NAMALWA (cell line): ENCODE results near the gene DOK5.
"Not testable (repeated sequence)": the region's sequence is repeated elsewhere in the genome, so short reads cannot be mapped to it uniquely, and the experiment has no call there.

ENCODE experiments used
- DNase-seq: peaks from one replicate; pipeline ENCODE4 v3.0.0-alpha.2; 2015; ENCODE audit warnings: low spot score

Gene DOK5

DNA sequence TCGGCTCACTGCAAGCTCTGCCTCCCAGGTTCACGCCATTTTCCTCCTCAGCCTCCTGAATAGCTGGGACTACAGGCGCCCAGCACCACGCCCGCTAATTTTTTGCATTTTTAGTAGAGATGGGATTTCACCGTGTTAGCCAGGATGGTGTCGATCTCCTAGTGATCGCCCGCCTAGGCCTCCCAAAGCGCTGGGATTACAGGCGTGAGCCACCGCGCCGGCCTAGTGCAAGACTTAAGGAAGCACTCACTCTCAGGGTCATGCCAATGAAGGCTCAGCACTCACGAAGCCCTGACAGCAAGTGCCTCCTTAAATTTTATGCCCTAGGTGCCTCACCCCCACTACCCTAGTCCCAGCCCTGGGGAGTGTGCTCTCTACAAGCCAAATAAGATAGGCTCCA lies 4.7 kb upstream of the DOK5 start:
- no peak for DNase-seq

DNA sequence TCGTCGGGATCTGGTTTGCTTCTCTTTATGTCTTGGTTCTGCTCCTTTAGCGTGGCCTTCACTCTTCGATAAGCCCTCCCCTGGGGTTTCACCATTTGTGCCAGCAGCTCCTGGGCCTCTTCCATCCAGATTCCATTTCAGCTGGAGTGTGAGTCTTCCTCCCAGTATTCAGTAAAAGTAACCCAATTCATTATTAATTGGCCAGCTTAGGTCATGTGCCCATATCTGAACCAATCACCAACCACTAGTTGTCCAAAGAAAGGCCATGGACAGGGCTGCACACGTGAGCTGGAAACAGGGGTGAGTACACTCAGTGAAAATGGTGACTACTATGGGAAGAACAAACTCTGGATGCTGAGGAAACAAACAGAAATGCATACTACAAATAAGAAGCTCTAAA lies 2.8 kb upstream of the DOK5 start:
- no peak for DNase-seq

DNA sequence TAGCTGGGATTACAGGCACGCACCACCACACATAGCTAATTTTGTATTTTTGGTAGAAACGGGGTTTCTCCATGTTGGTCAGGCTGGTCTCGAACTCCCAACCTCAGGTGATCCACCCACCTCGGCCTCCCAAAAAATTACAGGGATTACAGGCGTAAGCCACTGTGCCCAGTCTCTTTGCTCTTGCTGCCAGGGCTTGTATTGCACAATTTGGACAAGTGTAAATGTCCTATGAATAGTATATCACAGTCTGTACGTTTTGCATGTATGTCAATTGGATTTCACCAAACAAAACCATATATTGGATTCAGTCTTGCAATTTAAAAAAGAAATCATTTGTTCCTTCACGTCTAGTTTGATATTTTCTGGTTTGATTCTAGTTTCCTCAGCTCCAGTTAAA lies 2.1 kb upstream of the DOK5 start:
- no peak for DNase-seq

DNA sequence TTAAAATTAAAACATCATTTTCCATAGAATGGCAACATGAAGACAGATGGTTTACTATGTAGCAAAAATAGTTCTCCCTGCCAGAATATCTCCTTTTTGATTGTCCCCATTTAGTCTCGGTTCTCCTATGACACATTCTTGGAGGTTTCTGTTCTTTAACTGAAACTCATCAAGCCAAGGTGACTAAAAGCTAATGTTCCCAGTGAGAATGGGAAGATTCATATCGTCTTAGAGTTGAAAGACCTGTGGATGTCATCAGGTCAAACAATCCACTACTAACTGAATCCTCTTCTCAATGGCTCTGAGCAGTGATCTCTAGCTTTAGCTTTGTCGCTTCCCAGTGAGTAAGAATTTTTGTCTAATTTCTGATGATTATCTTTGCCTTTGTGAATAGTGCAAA lies 1.3 kb upstream of the DOK5 start:
- no peak for DNase-seq

DNA sequence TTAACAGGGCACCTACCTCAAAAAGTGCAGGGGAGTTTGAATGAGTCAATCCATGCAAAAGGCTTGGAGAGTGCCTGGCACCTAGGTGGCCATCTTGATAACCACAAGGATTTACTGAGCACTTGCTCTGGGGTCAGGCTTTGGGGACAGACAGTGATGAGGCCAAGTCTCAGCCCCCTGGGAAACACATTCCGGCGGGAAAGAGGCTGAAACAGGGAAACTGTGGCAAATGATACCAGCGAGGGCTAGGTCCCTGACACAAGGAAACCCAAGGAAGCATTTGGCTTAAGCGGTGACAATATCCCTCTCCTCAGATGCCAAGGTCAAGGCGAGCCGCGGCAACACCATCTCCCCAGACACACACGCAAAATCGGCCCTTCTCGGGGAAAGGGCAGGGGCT lies 527 bp upstream of the DOK5 start:
- DNase-seq = no peak

DNA sequence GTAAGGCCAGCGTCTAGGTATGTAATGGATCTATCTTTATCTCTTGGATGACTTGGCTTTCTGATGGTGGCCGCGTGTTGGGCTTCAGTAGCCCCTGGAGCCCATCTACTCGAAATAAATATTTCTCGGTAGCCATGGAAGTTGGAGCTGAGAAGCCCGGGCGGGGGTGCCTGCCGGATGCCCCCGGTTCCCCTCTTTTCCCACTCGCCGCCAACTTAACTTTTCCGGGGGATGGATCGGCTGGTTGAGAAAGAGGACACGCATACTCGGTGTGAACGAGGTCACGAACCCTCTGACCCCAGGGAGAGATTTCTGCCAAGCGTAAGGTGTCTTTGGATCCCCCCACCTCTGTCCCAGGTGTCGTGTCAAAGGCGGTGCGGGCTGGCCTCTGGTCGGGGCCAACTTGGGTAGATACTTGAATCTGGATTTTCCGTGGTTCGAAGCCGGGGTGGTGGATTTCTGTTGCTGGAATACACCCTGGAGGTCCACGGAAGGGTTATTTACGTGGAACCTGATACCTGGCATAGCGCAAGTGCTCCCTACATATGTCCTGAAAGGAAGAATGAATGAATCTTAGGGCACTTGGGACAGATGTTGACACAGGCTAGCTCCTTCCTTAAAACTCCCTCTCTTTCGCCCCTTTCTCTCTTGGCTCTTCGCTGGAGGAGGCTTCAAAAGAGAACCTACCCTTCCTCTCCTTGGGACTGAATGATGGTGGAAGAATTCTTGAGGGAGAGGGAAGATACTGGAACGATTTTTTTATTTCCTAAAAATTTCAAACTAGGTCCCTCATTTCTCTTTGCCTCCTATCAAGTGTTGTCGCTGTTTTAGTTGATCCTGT lies 996 bp downstream of the DOK5 start:
- no peak for DNase-seq

DNA sequence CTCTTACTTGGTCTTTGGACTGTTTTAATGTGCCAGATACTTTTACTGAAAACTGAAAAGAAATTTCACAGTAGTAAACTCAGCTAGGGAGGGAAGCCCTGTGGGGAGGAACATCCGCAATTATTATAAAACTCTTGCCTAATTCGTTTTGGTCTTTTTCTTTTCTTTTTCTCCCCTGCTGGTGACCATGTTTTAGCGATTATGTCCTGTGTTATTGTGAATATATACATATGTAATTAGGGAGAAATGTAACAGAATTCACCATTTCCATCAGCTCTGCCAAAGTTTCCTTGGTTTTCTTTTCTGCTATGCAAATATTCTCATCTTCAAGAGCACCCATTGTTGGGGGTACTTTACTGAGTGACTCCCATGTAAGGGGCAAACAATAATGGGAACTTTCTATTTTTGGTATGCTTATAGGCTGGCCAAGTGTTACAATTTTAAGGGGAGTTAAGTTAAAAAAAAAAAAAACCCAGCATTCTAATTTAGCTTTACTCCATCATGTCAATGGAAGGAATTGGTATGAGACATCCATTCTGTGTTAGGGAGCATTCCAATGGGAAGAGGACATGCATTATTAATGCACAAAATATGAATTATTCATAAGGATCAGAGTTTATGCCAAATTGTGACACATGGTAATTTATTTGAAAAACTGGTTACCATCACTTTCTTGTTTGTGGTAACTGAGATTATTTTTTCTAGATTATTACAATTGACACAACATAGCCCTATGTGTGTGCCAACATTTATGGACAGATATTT lies 2.0 kb downstream of the DOK5 start:
- DNase-seq = no peak

DNA sequence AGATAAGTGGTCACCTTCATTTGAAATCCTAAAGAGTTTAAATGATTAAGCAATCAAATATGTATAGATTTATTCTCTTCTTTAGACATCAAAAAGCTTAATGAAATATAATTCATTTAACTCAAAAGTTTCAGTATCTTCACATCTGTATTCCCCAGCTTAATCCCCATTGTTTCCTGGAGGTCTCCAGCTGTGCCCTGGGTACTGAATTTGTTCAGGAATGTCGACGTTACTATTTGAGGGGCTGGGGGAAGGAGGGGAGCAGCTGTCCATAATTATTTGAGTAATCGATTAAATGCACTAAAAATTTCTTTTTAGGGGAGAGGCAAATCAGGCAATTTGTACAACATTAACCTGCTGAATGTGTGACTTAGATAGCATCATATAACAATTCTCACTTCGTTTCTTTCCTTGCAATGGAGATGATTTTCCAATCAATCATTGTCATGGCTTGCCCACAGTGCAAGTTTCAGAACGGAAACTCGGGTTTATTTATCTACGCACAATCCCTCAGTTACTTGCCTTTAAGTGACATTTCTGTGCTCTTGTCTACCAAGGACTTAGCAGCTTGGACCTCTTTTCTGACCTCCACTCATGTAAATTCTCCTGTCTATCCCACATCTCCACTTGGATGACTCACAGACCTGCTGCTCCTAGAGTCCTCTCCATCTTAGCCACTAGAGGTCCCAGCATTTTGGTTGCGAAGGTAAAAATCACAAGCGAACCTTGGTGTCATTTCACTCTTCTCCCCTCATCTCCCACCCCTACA lies 3.9 kb downstream of the DOK5 start:
- DNase-seq = peak; percentile 4

DNA sequence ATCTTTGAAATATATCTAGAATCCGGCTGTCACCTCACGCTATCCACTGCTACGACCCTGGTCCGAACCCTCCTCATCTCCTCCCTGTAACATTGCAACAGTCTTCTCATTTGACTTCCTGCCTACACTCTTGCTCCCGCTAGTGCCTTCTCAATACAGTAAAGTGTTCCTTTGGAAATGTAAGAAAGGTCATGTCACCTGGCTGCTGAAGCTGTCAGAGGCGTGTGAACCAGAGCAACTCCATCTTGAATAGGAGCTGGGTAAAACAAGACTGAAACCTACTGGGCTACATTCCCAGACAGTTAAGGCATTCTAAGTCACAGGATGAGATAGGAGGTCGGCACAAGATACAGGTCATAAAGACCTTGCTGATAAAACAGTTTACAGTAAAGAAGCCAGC lies 4.5 kb downstream of the DOK5 start:
- not testable (repeated sequence) for DNase-seq

DNA sequence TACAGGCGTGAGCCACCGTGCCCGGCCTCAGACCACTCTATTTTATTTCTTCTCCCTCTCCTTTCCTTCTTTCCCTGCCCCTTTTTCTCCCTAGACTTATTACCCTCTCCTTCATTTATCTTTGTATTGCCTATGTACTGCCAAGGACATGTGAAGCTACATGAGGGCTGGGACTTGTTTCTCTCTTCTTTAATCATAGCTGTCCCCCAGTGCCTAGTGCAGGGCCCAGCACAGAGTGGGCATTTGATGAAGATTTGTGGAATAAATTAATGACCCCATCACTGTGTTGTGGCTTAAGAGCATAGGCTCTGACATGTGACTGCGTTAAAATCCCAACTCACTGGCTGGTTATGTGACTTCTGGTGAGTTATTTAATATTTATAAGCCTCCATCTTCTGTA lies 6.0 kb downstream of the DOK5 start:
- no peak for DNase-seq

DNA sequence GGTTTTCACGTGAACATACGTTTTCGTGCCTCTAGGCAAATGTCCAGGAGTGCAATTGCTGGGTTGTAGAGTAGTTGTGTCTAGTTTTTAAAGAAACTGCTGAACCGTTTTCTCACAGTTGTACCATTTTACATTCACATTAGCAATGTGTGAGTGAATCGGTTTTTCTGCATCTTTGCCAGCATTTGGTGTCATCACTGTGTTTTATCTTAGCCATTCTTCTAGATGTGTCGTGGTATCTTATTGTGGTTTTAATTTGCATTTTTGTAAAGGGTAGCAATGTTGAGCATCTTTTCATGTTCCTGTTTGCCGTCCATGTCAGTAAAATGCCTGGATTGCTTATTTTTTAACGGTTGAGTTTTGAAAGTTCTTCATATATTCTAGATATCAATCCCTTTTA lies 10.2 kb downstream of the DOK5 start:
- DNase-seq = no peak

DNA sequence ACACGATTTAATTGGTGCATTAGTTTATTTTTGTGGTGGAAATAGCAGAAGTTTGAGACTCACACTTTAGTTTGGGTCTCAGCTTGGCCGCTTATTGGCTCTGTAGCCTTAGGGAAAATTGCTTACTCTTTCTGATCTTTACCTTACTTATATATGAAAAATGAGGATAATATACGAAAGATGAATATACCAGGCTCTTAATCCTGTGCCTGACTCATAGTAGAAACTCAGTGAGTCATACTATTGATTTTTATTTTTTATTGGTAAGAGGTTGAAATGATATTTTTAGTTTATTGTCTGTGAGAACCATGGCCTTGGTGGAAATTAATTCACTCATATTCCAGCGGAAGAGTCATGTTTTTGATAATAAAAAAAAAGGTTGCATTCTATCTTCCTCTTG lies 11.2 kb downstream of the DOK5 start:
- DNase-seq = no peak

DNA sequence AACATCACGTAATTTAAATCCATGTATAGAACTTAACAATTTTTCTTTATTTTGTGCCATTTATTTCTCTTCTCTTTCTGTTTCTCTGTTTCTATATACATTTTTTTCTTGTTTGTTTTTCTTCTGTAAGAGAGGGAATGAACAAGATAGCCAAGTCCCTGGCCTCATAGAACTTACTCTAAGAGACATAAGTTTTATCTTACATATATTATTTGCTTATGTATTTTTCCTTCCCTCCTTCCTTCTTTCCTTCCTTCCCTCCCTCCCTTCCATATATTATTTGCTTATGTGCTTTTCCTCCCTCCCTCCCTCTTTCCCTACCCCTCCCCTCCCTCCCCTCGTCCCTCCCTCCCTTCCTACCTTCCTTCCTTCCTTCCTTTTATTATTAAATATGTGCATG lies 13.0 kb downstream of the DOK5 start:
- DNase-seq = no peak

DNA sequence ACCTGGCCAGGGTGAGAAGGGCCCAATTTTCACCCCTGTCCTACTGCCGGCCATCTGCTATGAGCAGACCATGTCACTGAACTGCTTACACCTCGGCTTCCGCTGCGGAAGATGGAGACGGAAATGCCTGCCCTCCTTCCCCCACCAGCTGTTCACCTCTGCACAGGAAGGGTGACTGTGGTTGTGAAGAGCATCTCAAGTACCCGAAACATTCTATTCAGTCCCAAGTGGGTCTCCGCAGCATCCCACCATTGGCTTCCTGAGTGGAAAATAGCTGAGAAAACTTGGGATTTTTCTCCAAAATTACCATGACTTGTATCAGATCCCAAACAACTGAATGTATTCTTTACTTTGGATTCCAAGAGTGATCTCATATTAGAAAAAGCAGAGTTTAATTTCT lies 16.1 kb downstream of the DOK5 start:
- DNase-seq = no peak

DNA sequence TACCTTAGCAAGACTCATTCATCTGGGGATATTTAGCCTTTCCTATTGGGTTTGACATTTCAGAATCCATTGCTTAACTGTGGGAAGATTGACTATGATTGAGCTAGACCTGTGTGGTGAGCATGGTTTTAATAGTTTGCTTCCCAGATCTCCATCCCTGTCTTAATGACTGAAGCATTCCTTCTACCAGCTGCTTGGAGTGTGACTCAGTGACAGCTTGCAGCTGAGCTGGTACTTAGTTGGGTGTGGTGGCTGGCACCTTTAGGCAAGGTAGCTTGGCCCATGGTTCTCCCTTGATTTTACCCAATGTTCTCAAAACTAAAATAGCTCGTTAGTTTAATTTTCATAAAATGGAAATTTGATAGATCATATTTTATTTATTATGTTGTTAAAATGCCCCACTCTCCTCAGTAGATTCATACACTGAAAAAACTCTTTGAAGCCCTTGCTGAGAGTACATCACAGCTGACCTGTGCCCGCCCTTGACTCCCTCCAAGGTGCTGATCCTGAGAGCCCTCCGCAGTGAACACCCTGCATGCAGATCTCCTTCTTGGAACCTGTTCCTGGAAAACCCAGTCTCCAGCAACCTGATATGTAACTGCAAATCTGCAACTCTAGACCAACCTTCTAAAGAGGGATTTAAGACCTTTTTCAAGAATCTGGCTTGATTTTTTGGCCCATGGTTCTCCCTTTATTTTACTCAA lies 19.1 kb downstream of the DOK5 start:
- DNase-seq = no peak

DNA sequence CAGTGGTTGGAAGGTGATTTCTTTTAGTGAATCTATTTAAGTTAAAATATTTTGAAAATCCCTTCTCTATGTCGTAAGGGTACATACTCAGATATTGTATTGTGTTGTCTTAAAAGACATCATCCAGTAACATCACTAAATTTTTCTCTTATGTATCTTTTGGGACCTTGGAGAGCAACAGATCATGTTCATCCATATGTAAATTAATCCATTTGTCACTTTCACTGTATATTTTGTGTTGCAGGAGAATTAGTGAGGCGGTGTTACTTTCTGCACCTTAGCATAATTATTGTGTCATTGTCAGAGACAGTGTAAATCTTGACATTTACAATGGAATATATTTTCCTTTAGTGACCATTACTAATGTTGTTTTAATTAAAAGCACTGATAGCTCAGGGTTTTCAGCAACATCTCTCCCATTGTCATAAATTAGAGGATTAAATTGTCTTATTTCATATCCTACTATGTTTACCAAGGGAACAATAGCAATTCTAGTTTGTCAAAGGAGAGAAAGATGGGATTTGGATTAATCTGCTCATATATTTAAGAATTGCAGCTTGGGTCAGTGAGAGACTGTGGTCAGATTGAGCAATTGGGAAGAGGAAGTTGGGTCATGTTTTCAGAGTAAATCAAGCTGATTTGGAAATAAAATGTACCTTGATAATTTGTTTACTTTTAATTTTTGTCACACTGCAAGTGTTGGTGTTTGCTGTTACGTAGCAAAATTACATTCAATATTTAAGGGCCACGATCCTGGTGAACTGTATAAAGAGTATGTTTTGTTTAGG lies 22.7 kb downstream of the DOK5 start:
- DNase-seq = no peak

DNA sequence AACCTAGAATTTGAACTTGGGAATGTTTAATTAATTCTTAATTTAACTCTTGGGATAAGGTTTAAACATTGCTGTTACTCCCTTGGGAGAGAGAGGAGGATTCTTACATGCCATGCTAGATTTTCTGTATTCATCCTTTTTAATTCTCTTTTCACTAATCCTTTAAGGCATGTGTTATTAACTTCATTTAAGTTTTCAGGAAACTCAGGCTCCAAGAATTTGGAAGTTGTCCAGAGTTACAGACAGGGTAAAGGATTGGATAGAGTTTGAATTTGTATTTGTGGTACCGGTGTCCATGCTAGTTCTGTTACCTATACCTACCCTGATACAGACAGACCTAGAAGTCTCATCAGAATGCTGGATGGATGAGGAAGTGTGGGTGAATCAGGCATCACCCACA lies 23.7 kb downstream of the DOK5 start:
- DNase-seq = no peak

DNA sequence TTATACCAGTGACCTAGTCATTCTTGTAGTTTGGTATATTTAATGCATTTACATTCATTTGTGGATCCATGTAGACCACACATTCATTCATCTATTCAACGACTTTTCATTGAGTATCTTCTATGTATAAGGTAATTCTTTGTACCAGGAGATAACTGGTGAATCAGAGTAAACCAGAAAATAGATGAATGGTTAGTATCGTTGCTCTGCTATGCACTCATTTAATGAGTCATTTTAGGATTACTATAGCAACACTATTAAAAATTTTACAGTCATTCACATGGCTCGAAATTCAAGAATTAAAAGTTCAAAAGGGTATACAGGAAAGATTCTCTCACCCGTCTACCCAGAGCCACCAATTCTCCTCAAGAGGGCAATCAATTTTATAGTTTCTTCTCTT lies 26.8 kb downstream of the DOK5 start:
- no peak for DNase-seq

DNA sequence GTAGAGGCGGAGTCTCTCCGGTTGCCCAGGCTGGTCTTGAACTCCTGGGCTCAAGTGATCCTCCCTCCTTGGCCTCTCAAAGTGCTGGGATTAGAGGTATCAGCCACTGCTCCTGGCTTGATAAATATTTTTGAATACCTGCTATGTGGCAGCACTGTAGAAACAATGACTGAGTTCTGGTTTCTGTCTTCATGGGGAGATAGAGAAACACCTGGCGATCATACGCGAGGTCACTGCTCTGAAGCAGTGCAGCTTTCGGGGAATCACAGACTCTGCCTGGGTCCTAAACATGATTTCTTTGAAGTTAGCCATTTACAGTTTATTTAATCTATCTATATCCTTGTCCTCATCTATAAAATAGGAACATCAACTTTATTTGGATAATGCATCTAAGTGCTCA lies 31.2 kb downstream of the DOK5 start:
- DNase-seq = no peak

DNA sequence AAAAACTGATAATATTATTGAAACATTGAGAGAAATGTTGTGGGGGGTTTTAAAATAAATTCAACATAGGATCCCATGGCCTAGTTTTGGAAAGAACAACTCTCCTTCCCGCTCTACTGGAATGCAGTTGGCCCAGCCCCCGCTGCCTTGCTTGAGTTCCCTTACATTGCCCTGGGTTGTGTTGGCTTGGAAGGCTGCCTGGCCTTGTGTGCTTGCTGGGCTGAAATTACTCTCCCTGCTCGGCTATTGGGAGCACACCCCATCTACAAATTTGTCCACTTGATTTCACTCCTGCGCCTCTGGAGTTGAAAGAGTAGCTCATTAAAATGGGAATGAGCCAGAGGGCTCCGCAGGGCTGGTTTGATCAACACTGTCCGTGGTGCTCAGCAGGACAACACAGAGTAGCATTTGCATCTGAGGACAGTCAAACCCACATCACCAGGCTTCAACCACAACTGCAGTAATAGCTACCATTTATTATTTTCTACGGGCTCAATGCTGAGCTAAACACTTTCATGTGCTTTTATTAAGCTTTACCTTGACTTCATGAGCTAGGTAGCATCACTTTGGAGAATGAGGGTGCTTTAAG lies 35.2 kb downstream of the DOK5 start:
- DNase-seq = no peak

DNA sequence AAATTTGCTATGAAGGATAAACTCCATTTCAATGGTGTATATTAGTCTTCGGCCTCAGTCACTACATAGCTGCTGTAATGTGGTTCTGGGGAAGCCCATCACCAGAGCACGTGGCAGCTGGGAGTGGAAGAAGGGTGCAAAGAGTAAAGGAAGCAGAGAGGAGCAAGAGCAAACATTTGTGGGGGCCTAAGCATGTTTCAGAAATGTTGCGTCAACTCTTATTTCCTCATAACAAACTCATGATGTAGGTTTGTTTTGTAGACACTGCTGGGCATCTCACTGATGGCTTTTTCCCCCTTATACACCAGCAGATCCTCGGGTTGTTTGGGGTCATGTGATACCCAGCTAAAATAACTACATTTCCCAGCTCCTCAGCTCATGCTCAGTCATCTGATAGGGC lies 37.3 kb downstream of the DOK5 start:
- DNase-seq = no peak
